HG02642 (cell line): ENCODE results near the gene MIER2.

Experiments
- ATAC-seq: cut with Tn5 transposase; IDR thresholded peaks from one replicate; pipeline ENCODE4 v1.9.1; 2021; ENCODE audit warnings: mild to moderate bottlenecking; ENCODE audit not compliant: unreplicated experiment, poor library complexity

MIER2 gene

DNA sequence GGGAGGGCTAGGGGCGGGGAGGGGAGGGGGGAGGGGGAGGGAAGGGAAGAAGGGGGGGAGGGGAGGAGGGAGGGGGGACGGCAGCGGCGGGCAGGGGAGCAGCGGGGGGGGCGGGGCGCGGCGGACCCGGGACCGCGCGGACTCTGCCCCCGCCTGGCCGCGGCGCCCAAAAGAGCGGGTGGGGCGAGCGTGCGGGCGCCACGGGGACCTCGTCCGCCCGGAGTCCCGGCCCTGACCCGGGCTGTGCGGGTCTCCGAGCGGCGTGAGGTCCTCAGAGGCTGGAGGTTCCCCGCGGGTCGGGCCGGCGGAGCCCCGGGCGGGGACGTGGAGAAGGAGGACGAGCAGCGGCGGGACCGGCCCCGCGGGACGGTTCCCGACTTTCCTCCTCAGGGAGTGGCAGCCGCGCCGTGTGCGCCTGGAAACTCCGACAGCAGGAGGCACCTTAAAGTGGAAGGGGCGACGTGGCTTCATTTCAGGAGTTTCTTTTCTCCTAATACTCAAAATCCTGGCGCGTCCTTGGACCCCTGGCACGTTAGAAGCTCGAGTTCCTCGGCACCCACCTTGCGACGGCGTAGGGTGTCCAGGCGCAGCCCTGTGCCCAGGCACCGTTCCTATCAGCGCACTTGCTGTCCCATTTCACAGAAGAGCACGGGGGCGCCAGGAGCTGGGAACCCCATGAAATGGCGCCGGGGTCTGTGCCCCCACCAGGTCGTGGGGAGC, 52.9 kb downstream of the MIER2 start:
- no peak for ATAC-seq

- ATAC-seq: no peak
Observed at GRCh38 chr19:291006-291521, 53.5 kb downstream of the MIER2 start, which contains the start of gene PLPP2. Gene PLPP2 (minus strand): TSS chr19:291403. CDS start chr19:291336, 67 bp downstream.

- no peak for ATAC-seq
Observed at GRCh38 chr19:290372-291005, 54.1 kb downstream of the MIER2 start.

DNA sequence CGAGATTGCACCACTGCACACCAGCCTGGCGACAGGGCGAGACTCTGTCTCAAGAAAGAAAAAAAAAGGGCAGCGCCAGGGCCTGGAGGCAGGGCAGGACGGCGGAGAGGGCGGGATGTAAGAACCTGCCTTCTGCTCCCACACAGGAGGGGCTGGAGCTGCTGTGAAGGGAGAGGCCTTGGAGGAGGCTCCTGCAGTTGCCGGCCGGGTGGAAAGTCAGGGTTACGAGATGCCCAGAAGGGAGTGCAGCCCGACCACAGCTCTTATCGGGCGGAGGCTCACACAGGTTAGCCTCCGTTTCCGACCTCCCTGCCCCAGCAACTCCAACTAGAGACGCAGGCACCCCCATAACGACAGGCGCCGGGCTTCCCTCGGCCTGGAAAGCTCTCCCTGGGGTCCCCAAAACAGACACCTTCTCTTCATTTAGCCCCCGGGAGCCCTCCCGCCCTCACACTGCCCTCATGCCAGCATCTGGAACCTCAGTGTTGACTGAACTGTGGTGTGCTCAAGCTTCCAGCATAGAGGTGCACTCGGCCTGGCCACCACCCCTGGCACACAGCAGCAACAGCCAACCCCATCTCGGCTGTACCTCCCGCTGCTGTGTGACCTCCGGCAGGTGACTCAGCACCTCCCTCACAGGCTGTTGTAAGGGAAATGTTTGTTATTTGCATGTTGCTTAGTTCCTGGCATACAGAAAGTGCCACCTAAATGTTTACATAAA, 54.8 kb downstream of the MIER2 start:
- no peak for ATAC-seq

GRCh38 chr19:288911-289310, 55.7 kb downstream of the MIER2 start:
- no peak for ATAC-seq

GRCh38 chr19:287381-287871, 57.2 kb downstream of the MIER2 start:
- ATAC-seq: no peak

DNA sequence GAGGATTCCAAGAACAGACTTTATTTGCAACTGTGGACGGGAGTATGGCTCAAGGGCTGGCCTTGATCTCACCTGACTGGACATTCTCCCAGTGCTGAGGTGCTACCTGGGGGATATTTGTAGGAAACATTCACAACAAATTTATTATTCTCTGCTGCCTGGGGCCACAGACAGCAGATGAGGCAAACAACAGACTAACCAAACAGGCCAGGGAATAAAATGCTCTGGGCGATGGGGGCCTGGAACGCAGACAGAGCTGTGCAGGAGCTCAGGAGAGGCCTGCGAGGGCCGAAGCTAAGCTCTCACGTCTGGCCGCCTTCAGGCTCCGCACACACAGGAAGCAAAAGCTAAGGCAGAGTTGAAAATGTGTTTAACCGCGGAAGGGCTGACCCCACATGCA, 61.2 kb downstream of the MIER2 start:
- ATAC-seq: no peak

- no peak for ATAC-seq
Observed at GRCh38 chr19:282501-282900, 62.1 kb downstream of the MIER2 start.

GRCh38 chr19:281992-282391, 62.6 kb downstream of the MIER2 start:
- ATAC-seq: no peak

DNA sequence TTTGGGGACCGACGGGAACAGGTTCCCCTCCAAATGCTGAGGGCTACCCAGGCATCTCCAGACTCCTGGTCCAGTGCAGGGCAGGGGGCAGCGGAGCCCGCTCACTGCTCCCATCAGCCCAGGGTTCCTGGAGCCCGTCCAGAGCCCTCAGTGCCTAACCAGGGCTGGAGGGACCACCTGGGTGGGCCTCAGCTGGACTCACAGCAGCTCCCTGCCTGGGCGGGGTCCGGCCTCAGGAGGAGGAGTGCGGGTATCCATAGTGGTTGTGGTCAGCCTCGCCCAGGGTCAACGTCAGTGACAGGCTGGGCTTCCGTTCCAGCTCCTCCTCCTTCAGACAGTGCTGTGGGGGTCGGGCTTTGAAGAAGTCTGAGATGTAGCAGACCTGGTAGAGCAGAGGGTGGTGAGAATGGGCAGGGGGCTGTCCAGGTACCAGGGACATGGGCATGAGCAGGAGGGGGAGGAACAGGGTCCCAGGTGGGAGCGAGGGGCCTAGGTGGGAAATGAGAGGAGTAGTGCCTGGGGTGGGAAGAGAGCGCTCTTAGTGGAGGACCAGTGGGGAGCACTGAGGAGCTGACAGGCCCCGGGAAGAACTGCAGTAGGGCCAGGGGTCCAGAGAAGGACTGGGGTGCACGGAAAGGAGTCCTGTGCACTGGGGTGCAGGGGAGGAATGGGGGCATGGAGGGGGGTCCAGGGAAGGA, 63.3 kb downstream of the MIER2 start:
- ATAC-seq: no peak

DNA sequence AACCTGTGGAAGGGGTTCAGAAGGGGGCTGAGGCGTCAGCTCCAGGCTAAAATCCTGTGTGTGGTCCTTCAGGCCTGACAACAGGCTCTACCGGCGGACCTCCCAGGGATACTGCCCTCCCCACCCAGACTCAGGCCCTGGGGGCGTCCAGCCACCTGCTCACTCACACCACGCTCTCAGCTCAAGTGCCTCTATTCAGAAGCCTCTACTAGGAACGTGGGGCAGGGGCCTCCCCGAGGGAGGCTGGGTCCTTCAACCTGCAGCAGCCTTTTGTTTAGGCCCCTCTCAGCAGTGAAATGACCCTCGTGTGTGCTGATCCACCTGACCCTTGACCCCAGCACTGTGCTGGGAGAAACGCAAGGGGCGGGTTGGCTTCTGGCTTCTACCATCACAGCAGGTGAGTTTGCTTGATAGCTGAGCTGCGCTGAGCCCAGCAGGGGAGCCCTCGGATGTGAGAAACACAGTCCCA, 64.0 kb downstream of the MIER2 start:
- ATAC-seq: no peak

- no peak for ATAC-seq
Observed at GRCh38 chr19:279656-280055, 64.9 kb downstream of the MIER2 start.

GRCh38 chr19:279231-279630, 65.4 kb downstream of the MIER2 start:
- ATAC-seq: no peak

- no peak for ATAC-seq
Observed at GRCh38 chr19:277581-278165, 66.9 kb downstream of the MIER2 start.

DNA sequence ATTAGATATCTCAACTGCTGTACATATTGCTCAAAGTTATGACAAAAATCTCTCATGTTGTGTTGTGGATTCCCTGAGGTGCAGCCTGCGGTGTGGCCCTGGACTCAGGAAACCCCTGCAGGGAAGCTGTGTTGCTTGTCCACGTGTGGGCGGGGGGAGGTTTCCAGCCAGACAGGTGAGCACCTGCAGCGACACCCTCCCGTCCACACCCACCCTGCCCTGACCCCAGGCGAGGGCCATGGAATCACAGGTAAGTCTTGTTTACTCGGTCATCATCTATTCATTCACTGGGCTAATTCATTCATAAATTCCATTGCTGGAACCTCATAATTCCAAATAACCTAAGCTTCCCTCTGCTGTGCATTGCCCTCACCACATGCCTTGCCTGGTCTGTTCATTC, 67.5 kb downstream of the MIER2 start:
- no peak for ATAC-seq

- ATAC-seq: no peak
Observed at GRCh38 chr19:275958-276646, 68.5 kb downstream of the MIER2 start.

DNA sequence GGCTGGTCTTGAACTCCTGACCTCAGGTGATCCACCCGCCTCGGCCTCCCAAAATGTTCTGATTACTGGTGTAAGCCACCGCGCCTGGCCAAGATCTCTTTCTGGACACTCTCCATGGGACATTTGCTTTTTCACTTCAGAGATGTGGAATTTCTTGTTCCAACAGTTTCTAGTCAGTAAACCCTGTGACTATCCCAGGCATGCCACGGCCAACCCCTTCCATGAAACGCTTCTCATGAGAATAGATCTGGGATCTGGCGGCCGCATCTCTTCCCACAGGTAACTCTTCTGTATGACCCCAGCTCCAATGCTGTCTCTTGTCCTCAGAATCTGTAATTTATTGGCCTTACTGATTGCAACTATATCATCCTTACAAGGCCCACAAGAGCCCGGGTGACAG, 69.6 kb downstream of the MIER2 start:
- ATAC-seq: no peak

- no peak for ATAC-seq
Observed at GRCh38 chr19:273393-273792, 71.2 kb downstream of the MIER2 start.

GRCh38 chr19:271856-272255, 72.7 kb downstream of the MIER2 start:
- no peak for ATAC-seq
